ENCODE data around the gene FOXI2. TPM values are rescaled to one million over a fixed set of nuclear protein-coding genes. Genes with fewer than 3 reads are reported as not detected.

Gene FOXI2
- total RNA-seq, 1 donor, result not detected

- no peak overlapping the region for H3K4me3 ChIP-seq (ENCODE audit: low read depth, low read length)
- no peak for TF ChIP-seq CTCF (IDR thresholded peaks at IDR 0.05; ENCODE audit: insufficient read depth, low read length)
- DNase-seq (ENCODE audit: low read depth), result no peak
Measured at GRCh38 chr10:127790066-127790624, 53.2 kb downstream of the FOXI2 start.

Other genes starting within 250 kb of the FOXI2 start
- gene NPS, start 187.9 kb upstream of the FOXI2 start, total RNA-seq (ENCODE audit: low replicate concordance), result not detected in 2 replicates
- gene CLRN3, start 155.8 kb downstream of the FOXI2 start, total RNA-seq (ENCODE audit: low replicate concordance), result not detected in 2 replicates
- 0.09 and 0.98 TPM in 2 replicates for gene PTPRE, start 169.9 kb downstream of the FOXI2 start, total RNA-seq (ENCODE audit: low replicate concordance)

All from fibroblast of the aortic adventitia (primary cell).